ENCODE data around the gene DDIAS.
A peak's percentile ranks its signal among the peaks of the same experiment; 100 is the strongest.
"Not testable (repeated sequence)": the region's sequence is repeated elsewhere in the genome, so short reads cannot be mapped to it uniquely, and the experiment has no call there.

Gene DDIAS

GRCh38 chr11:82900277-82901164 is 1.0 kb upstream of the DDIAS start, which contains the start of gene PRCP:
PRCP (minus strand) TSS chr11:82900430; CDS start chr11:82900402, 28 bp downstream.
- H3K9me3 Mint-ChIP-seq, result no peaks in the 10 kb centered on the region
- H3K27me3 Mint-ChIP-seq (ENCODE audit: low read depth), result no peaks in the 10 kb centered on the region
- peaks cover 44% of the 10 kb centered on the region for H3K4me1 Mint-ChIP-seq (ENCODE audit: low read depth)
- peaks cover 4% of the 10 kb centered on the region for H3K36me3 Mint-ChIP-seq (ENCODE audit: low read depth)
- H3K27ac Mint-ChIP-seq, result peak within 1 kb of the TSS; percentile 99
- H3K4me3 Mint-ChIP-seq, result peak within 1 kb of the TSS; percentile 97

- Mint-ChIP-seq H3K36me3 (ENCODE audit: low read depth) (no peaks in the 10 kb centered on the region), H3K4me1 (ENCODE audit: low read depth) (peaks cover 48% of the 10 kb centered on the region), H3K27ac (peak overlapping the region; percentile 99), H3K4me3 (peak overlapping the region; percentile 97), H3K9me3 (no peaks in the 10 kb centered on the region), H3K27me3 (ENCODE audit: low read depth) (no peaks in the 10 kb centered on the region)
These were observed 468 bp downstream of the DDIAS start for GRCh38 chr11:82901922-82902485.

GRCh38 chr11:82902880-82903279 is 1.3 kb downstream of the DDIAS start:
- Mint-ChIP-seq H3K4me3 (peak overlapping the region; percentile 97), H3K27me3 (ENCODE audit: low read depth) (no peaks in the 10 kb centered on the region), H3K36me3 (ENCODE audit: low read depth) (no peaks in the 10 kb centered on the region), H3K9me3 (no peaks in the 10 kb centered on the region), H3K4me1 (ENCODE audit: low read depth) (peaks cover 47% of the 10 kb centered on the region), H3K27ac (no peak overlapping the region)

- Mint-ChIP-seq H3K27ac (no peak overlapping the region), H3K4me1 (ENCODE audit: low read depth) (peaks cover 50% of the 10 kb centered on the region), H3K4me3 (no peak overlapping the region), H3K36me3 (ENCODE audit: low read depth) (no peaks in the 10 kb centered on the region), H3K27me3 (ENCODE audit: low read depth) (no peaks in the 10 kb centered on the region), H3K9me3 (no peaks in the 10 kb centered on the region)
These were observed 2.5 kb downstream of the DDIAS start for GRCh38 chr11:82903843-82904586.

GRCh38 chr11:82906236-82906635 is 4.7 kb downstream of the DDIAS start:
- Mint-ChIP-seq H3K4me1 (ENCODE audit: low read depth) (peaks cover 49% of the 10 kb centered on the region), H3K4me3 (no peak overlapping the region), H3K9me3 (no peaks in the 10 kb centered on the region), H3K27me3 (ENCODE audit: low read depth) (no peaks in the 10 kb centered on the region), H3K36me3 (ENCODE audit: low read depth) (peaks cover 3% of the 10 kb centered on the region), H3K27ac (no peak overlapping the region)

GRCh38 chr11:82906931-82907330 is 5.4 kb downstream of the DDIAS start:
- Mint-ChIP-seq H3K27ac (no peak overlapping the region), H3K36me3 (ENCODE audit: low read depth) (peaks cover 10% of the 10 kb centered on the region), H3K9me3 (peaks cover 6% of the 10 kb centered on the region), H3K4me1 (ENCODE audit: low read depth) (peaks cover 51% of the 10 kb centered on the region), H3K27me3 (ENCODE audit: low read depth) (no peaks in the 10 kb centered on the region), H3K4me3 (no peak overlapping the region)

- Mint-ChIP-seq H3K27ac (no peak overlapping the region), H3K27me3 (ENCODE audit: low read depth) (no peaks in the 10 kb centered on the region), H3K4me1 (ENCODE audit: low read depth) (peaks cover 47% of the 10 kb centered on the region), H3K36me3 (ENCODE audit: low read depth) (peaks cover 12% of the 10 kb centered on the region), H3K9me3 (peaks cover 8% of the 10 kb centered on the region), H3K4me3 (no peak overlapping the region)
These were observed 5.8 kb downstream of the DDIAS start for GRCh38 chr11:82907371-82907770.

- peaks cover 12% of the 10 kb centered on the region for H3K9me3 Mint-ChIP-seq
- H3K27me3 Mint-ChIP-seq (ENCODE audit: low read depth), result no peaks in the 10 kb centered on the region
- H3K4me1 Mint-ChIP-seq (ENCODE audit: low read depth), result peaks cover 40% of the 10 kb centered on the region
- peaks cover 20% of the 10 kb centered on the region for H3K36me3 Mint-ChIP-seq (ENCODE audit: low read depth)
- H3K27ac Mint-ChIP-seq, result no peak overlapping the region
- H3K4me3 Mint-ChIP-seq, result no peak overlapping the region
These were observed 6.8 kb downstream of the DDIAS start for GRCh38 chr11:82908311-82908710.

GRCh38 chr11:82909015-82909640 is 7.6 kb downstream of the DDIAS start:
- no peaks in the 10 kb centered on the region for H3K27me3 Mint-ChIP-seq (ENCODE audit: low read depth)
- no peak overlapping the region for H3K27ac Mint-ChIP-seq
- peaks cover 12% of the 10 kb centered on the region for H3K9me3 Mint-ChIP-seq
- peaks cover 35% of the 10 kb centered on the region for H3K4me1 Mint-ChIP-seq (ENCODE audit: low read depth)
- peaks cover 20% of the 10 kb centered on the region for H3K36me3 Mint-ChIP-seq (ENCODE audit: low read depth)
- no peak overlapping the region for H3K4me3 Mint-ChIP-seq

- peak overlapping the region; percentile 92 for H3K27ac Mint-ChIP-seq
- peaks cover 39% of the 10 kb centered on the region for H3K36me3 Mint-ChIP-seq (ENCODE audit: low read depth)
- peaks cover 15% of the 10 kb centered on the region for H3K9me3 Mint-ChIP-seq
- H3K27me3 Mint-ChIP-seq (ENCODE audit: low read depth), result not testable (repeated sequence)
- H3K4me3 Mint-ChIP-seq, result peak overlapping the region; percentile 81
- peaks cover 48% of the 10 kb centered on the region for H3K4me1 Mint-ChIP-seq (ENCODE audit: low read depth)
These were observed 18.2 kb downstream of the DDIAS start for GRCh38 chr11:82919786-82920185.

GRCh38 chr11:82920227-82920626 is 18.7 kb downstream of the DDIAS start:
- H3K4me1 Mint-ChIP-seq (ENCODE audit: low read depth), result peaks cover 47% of the 10 kb centered on the region
- peaks cover 37% of the 10 kb centered on the region for H3K36me3 Mint-ChIP-seq (ENCODE audit: low read depth)
- peaks cover 15% of the 10 kb centered on the region for H3K9me3 Mint-ChIP-seq
- H3K4me3 Mint-ChIP-seq, result peak overlapping the region; percentile 81
- peak overlapping the region; percentile 92 for H3K27ac Mint-ChIP-seq
- H3K27me3 Mint-ChIP-seq (ENCODE audit: low read depth), result not testable (repeated sequence)

GRCh38 chr11:82922396-82923173 is 21.0 kb downstream of the DDIAS start:
- peaks cover 51% of the 10 kb centered on the region for H3K4me1 Mint-ChIP-seq (ENCODE audit: low read depth)

GRCh38 chr11:82924522-82925224 is 23.1 kb downstream of the DDIAS start:
- peaks cover 37% of the 10 kb centered on the region for H3K4me1 Mint-ChIP-seq (ENCODE audit: low read depth)

More at GRCh38 chr11:82922396-82923173, 21.0 kb downstream of the DDIAS start:
- not testable (repeated sequence) for H3K27ac Mint-ChIP-seq; H3K4me3 Mint-ChIP-seq; H3K27me3 Mint-ChIP-seq (ENCODE audit: low read depth)
- H3K36me3 Mint-ChIP-seq (ENCODE audit: low read depth), result peaks cover 29% of the 10 kb centered on the region
- peaks cover 15% of the 10 kb centered on the region for H3K9me3 Mint-ChIP-seq

More at GRCh38 chr11:82924522-82925224, 23.1 kb downstream of the DDIAS start:
- H3K9me3 Mint-ChIP-seq, result peaks cover 4% of the 10 kb centered on the region
- peaks cover 11% of the 10 kb centered on the region for H3K36me3 Mint-ChIP-seq (ENCODE audit: low read depth)
- no peak overlapping the region for H3K4me3 Mint-ChIP-seq
- peak overlapping the region; percentile 37 for H3K27ac Mint-ChIP-seq
- no peaks in the 10 kb centered on the region for H3K27me3 Mint-ChIP-seq (ENCODE audit: low read depth)

Measured in T-helper 1 cell treated with Interleukin-12 subunit alpha and Interleukin-12 subunit beta and Interleukin-4 antibody, amounts not matched to agents 30 μg/mL and 1 μg/mL, for 36 hours (primary cell).